HepG2 (cell line): Measurements from ENCODE around the gene DNMT3A. TPM values are rescaled to one million over a fixed set of nuclear protein-coding genes. Genes with fewer than 3 reads are reported as not detected.

Experiments
- ATAC-seq: fragments of 200-7000 bp; cut with Tn5 transposase; 3 replicates; pipeline ENCODE4 v1.9.1; 2020; ENCODE audit warnings: mild to moderate bottlenecking, moderate library complexity
- BruUV-seq: library from RNA; stranded (reverse); fragments of 400-500 nt; replicated peaks from 2 replicates; lab custom pipeline; 2021; lab: Mats Ljungman, UMichigan
- CTCF ChIA-PET: fragments of 300-600 bp; formaldehyde crosslinking; extraction: SDS; loops from one replicate; lab custom pipeline; 2021; ENCODE audit warnings: low total read pairs, inconsistent platforms, low intra/inter-chr PET ratio; lab: Yijun Ruan, JAX
- POLR2A ChIA-PET: fragments of 350-600 bp; sonication (Branson Sonifier 250); formaldehyde crosslinking; loops from one replicate; lab custom pipeline; 2020; ENCODE audit warnings: antibody characterized with exemption, inconsistent platforms; lab: Yijun Ruan, JAX
- DNase-seq: peaks from one replicate; pipeline ENCODE4 v3.0.0-alpha.2; 2015; ENCODE audit warnings: low spot score
- FAIRE-seq: peaks from 3 replicates; lab custom pipeline; 2011; peaks lifted over from hg19 to GRCh38; lab: Jason Lieb, UNC
- H2AFZ ChIP-seq: one replicate; pipeline ENCODE4 v1.6.1; 2011; ENCODE audit warnings: low read length, inconsistent platforms
- H3K27ac ChIP-seq: fragments of 300-600 bp; 3 replicates; pipeline ENCODE4 v1.8.0; 2011; ENCODE audit warnings: mixed run types, mild to moderate bottlenecking, mixed read lengths, low read length, inconsistent platforms; ENCODE audit not compliant: insufficient read depth; ENCODE audit errors: extremely low read length
- H3K27me3 ChIP-seq, 2 experiments: fragments of 200-600 bp in 1 of 2; 2 replicates in 1 of 2; 3 replicates in 1 of 2; pipeline versions ENCODE4 v1.6.0 to v1.8.0; 2011; ENCODE audit warnings: low read length in 2 of 2, mild to moderate bottlenecking in 2 of 2, moderate library complexity in 2 of 2, inconsistent platforms in 1 of 2; ENCODE audit not compliant: insufficient read depth in 2 of 2, control insufficient read depth in 1 of 2
- H3K36me3 ChIP-seq, 2 experiments: fragments of 200-600 bp in 1 of 2; replicated peaks in 1 of 2; 2 replicates in 1 of 2; 3 replicates in 1 of 2; pipeline versions ENCODE4 v1.5.1 to v1.8.0; 2011; ENCODE audit warnings: low read length in 2 of 2, inconsistent platforms in 1 of 2; ENCODE audit not compliant: insufficient read depth in 2 of 2, control insufficient read depth in 1 of 2
- H3K4me1 ChIP-seq: 2 replicates; pipeline ENCODE4 v1.5.1; 2012; ENCODE audit warnings: low read length, inconsistent platforms; ENCODE audit not compliant: insufficient read depth
- H3K4me2 ChIP-seq: 2 replicates; pipeline ENCODE4 v1.6.0; 2011; ENCODE audit warnings: low read depth, low read length, inconsistent platforms
- H3K4me3 ChIP-seq, 3 experiments: fragments of 200-600 bp in 1 of 3; sonication (generic), shearing (Covaris generic) in 1 of 3; replicated peaks in 1 of 3; 2 replicates each; pipeline ENCODE4 v1.5.1; 2011 to 2016; ENCODE audit warnings: low read length in 3 of 3, inconsistent platforms in 2 of 3, low read depth in 2 of 3, mild to moderate bottlenecking in 2 of 3, control low read depth in 1 of 3, mixed read lengths in 1 of 3; ENCODE audit not compliant: insufficient read depth in 1 of 3
- H3K79me2 ChIP-seq: one replicate; pipeline ENCODE4 v1.6.1; 2011; ENCODE audit warnings: low read length, inconsistent platforms; ENCODE audit not compliant: insufficient read depth
- H3K9ac ChIP-seq: 2 replicates; pipeline ENCODE4 v1.6.0; 2011; ENCODE audit warnings: mild to moderate bottlenecking, low read depth, low read length, inconsistent platforms; ENCODE audit not compliant: insufficient read depth
- H3K9me3 ChIP-seq: 2 replicates; pipeline ENCODE4 v1.5.1; 2012; ENCODE audit warnings: mild to moderate bottlenecking, low read length
- H4K20me1 ChIP-seq: 2 replicates; pipeline ENCODE4 v1.6.0; 2011; ENCODE audit warnings: inconsistent platforms, mild to moderate bottlenecking, low read length, moderate library complexity; ENCODE audit not compliant: insufficient read depth
- GABPA ChIP-seq, 2 experiments: IDR thresholded peaks; 2 replicates each; pipeline ENCODE4 v1.6.1; 2011 to 2016; ENCODE audit warnings: low read depth in 2 of 2, low read length in 1 of 2, missing biosample characterization in 1 of 2, missing genetic modification characterization in 1 of 2
- MTA1 ChIP-seq: sonication (generic); formaldehyde crosslinking; IDR thresholded peaks from 2 replicates; pipeline ENCODE4 v1.4.0; 2020; ENCODE audit warnings: missing genetic modification reagents, mild to moderate bottlenecking, borderline replicate concordance
- SRSF1 ChIP-seq: fragments of 200-400 bp; formaldehyde crosslinking; optimal IDR thresholded peaks from 2 replicates; pipeline ENCODE3; 2017; ENCODE audit warnings: mild to moderate bottlenecking, low read depth, low read length, moderate library complexity
- ZBTB20 ChIP-seq: sonication (generic); formaldehyde crosslinking; IDR thresholded peaks from 2 replicates; pipeline ENCODE4 v1.8.1; 2023; ENCODE audit warnings: missing genetic modification reagents, low read depth, mild to moderate bottlenecking, borderline replicate concordance
- ZNF263 ChIP-seq: sonication (generic); formaldehyde crosslinking; IDR thresholded peaks from 2 replicates; pipeline ENCODE4 v1.4.0; 2020; ENCODE audit warnings: missing genetic modification reagents
- WGBS: methylation state at CpG from one replicate; pipeline ENCODE4 v1.1.6; 2017; ENCODE audit warnings: low lambda C conversion rate; 5-methylcytosine and 5-hydroxymethylcytosine counted together
- in situ Hi-C: cut with HindIII; loops from 2 replicates; pipeline ENCODE4 v1.10.0; 2017; ENCODE audit warnings: low pct_unique_long_range_greater_than_20kb; ENCODE audit not compliant: extremely low pct_ligation_motif_present
- intact Hi-C: fragments of 100-400 bp; cut with micrococcal nuclease; formaldehyde crosslinking; loops from one replicate; pipeline ENCODE4 v1.10.0; 2022; ENCODE audit not compliant: unreplicated experiment
- polyA plus RNA-seq, 8 experiments: library from polyadenylated mRNA; depleted of rRNA in 3 of 8; stranded (reverse) in 7 of 8; unstranded in 1 of 8; fragments of >200 nt; fragmentation: Illumina TruSeq in 4 of 8; extraction: Trizol in 4 of 8; gene quantifications; 2 replicates each; pipeline versions ENCODE4 v1.2.1 to v1.2.3, GENCODE V29; 2011 to 2016; ENCODE audit warnings: low read depth in 4 of 8, missing spikeins in 1 of 8, mixed read lengths in 1 of 8; ENCODE audit not compliant: insufficient read depth in 1 of 8
- total RNA-seq, 5 experiments: library from RNA; depleted of rRNA; stranded (reverse); fragments of >200 nt; fragmentation: Illumina TruSeq; extraction: Trizol; gene quantifications; 2 replicates each; pipeline ENCODE4 v1.2.3, GENCODE V29; 2016; ENCODE audit warnings: low read depth in 1 of 5

The DNMT3A gene
- total and polyA plus RNA-seq, 2 of the 13 experiments (the other 11 are each of a cell fraction or from before 2014, with no cell fraction given): 14.7 to 29.1 TPM

- no peaks in the 10 kb centered on the region for H3K36me3 ChIP-seq
- peak overlapping the region; percentile 47; the same call in 1 of the 2 replicates for H3K4me2 ChIP-seq
- H3K79me2 ChIP-seq: no peaks in the 10 kb centered on the region
- H3K9ac ChIP-seq: no peak overlapping the region
- H3K27ac ChIP-seq: no peak overlapping the region
- POLR2A ChIA-PET: interaction anchor here (2.6 kb wide), 1 partner anchor 10 kb away, joined by 11 read pairs; no protein-coding TSS in a partner anchor
- CTCF ChIA-PET: no interaction called here
- ATAC-seq (no peak), FAIRE-seq (no peak), DNase-seq (no peak)
- in situ Hi-C loops (no loop called here), intact Hi-C loops (no loop called here)
- H3K9me3 ChIP-seq: no peaks in the 10 kb centered on the region
- BruUV-seq: no TSS peak
- WGBS: 52% methylated on average over 25 of the region's 25 CpGs
- peak overlapping the region in 1 of 3 experiments; percentile 17; a peak in 1 of 6 replicates for H3K4me3 ChIP-seq
- peaks cover 9 to 52% of the 10 kb centered on the region in 2 experiments; a peak in 4 of 5 replicates for H3K27me3 ChIP-seq
- no peak overlapping the region for H2AFZ ChIP-seq
- no peaks in the 10 kb centered on the region for H4K20me1 ChIP-seq
- peaks cover 29% of the 10 kb centered on the region for H3K4me1 ChIP-seq
- 0 out of 2 replicates have a peak, but pooled peaks have one; percentile 38 for TF ChIP-seq ZBTB20 (CRISPR knock-in tag)
- peak; percentile 93 for TF ChIP-seq ZNF263 (CRISPR knock-in tag)
- TF ChIP-seq MTA1 (CRISPR knock-in tag): peak; percentile 18; the same call in 1 of the 2 replicates
- 0 out of 2 replicates have a peak, but pooled peaks have one; percentile 11 for TF ChIP-seq GABPA (IDR thresholded peaks at IDR 0.05; ENCODE audit: low read depth, low read length)
- no peak for TF ChIP-seq GABPA (CRISPR knock-in tag; IDR thresholded peaks at IDR 0.05; ENCODE audit: low read depth)
- TF ChIP-seq SRSF1: no peak
Measured at GRCh38 chr2:25372405-25373268, 30.9 kb upstream of the DNMT3A start.
